GM23338 (cell line): ENCODE results near the gene FAM168A. TPM values are rescaled to one million over a fixed set of nuclear protein-coding genes. Genes with fewer than 3 reads are reported as not detected.

Experiments
- ATAC-seq: fragments of 200-7000 bp; cut with Tn5 transposase; 3 replicates; pipeline ENCODE4 v1.9.1; 2020
- DNase-seq: peaks from one replicate; pipeline ENCODE4 v3.0.0-alpha.2; 2015; ENCODE audit warnings: low spot score
- H2AFZ ChIP-seq: fragments of 200-600 bp; sonication (generic); 2 replicates; pipeline ENCODE4 v1.8.0; 2016; ENCODE audit warnings: antibody characterized with exemption, mild to moderate bottlenecking, moderate library complexity
- H3F3A ChIP-seq: fragments of 200-600 bp; sonication (generic); replicated peaks from 2 replicates; pipeline ENCODE4 v1.8.0; 2017; ENCODE audit warnings: antibody characterized with exemption, mixed run types, low read depth
- H3K27ac ChIP-seq: fragments of 200-600 bp; sonication (generic); 2 replicates; pipeline ENCODE4 v1.6.1; 2016; ENCODE audit warnings: low read depth
- H3K27me3 ChIP-seq: fragments of 200-600 bp; sonication (generic); 2 replicates; pipeline ENCODE4 v1.8.0; 2016; ENCODE audit warnings: mild to moderate bottlenecking, mixed run types, moderate library complexity; ENCODE audit not compliant: insufficient read depth
- H3K36me3 ChIP-seq: fragments of 200-600 bp; sonication (generic); 2 replicates; pipeline ENCODE4 v1.8.0; 2016; ENCODE audit warnings: mild to moderate bottlenecking; ENCODE audit not compliant: insufficient read depth
- H3K4me1 ChIP-seq: fragments of 200-600 bp; sonication (generic); 2 replicates; pipeline ENCODE4 v1.8.0; 2016; ENCODE audit warnings: mild to moderate bottlenecking, moderate library complexity; ENCODE audit not compliant: insufficient read depth
- H3K4me2 ChIP-seq: fragments of 200-600 bp; sonication (generic); 2 replicates; pipeline ENCODE4 v1.7.1; 2017; ENCODE audit warnings: mixed run types
- H3K4me3 ChIP-seq: fragments of 200-600 bp; sonication (generic); 2 replicates; pipeline ENCODE4 v1.6.1; 2016; ENCODE audit warnings: mixed run types
- H3K79me2 ChIP-seq: fragments of 200-600 bp; sonication (generic); replicated peaks from 2 replicates; pipeline ENCODE4 v1.8.0; 2017; ENCODE audit warnings: mild to moderate bottlenecking; ENCODE audit not compliant: insufficient read depth
- H3K9me2 ChIP-seq: fragments of 200-600 bp; sonication (generic); 2 replicates; pipeline ENCODE4 v1.8.0; 2017; ENCODE audit not compliant: insufficient read depth
- H4K20me1 ChIP-seq: fragments of 200-600 bp; sonication (generic); replicated peaks from 2 replicates; pipeline ENCODE4 v1.8.0; 2017; ENCODE audit warnings: mild to moderate bottlenecking; ENCODE audit not compliant: insufficient read depth
- H3K27ac Mint-ChIP-seq: 2 replicates; pipeline ENCODE4 v1.8.0; 2020; ENCODE audit warnings: inconsistent platforms, mild to moderate bottlenecking, moderate library complexity, mixed read lengths
- H3K27me3 Mint-ChIP-seq: 3 replicates; pipeline ENCODE4 v1.8.0; 2022; ENCODE audit warnings: low read depth, mild to moderate bottlenecking, moderate library complexity, mixed read lengths, inconsistent platforms; ENCODE audit not compliant: insufficient read depth, poor library complexity
- H3K36me3 Mint-ChIP-seq: 3 replicates; pipeline ENCODE4 v1.8.0; 2021; ENCODE audit warnings: low read depth, mild to moderate bottlenecking, inconsistent platforms, moderate library complexity, mixed read lengths
- H3K4me1 Mint-ChIP-seq: 3 replicates; pipeline ENCODE4 v1.8.0; 2020; ENCODE audit warnings: mild to moderate bottlenecking, inconsistent platforms, mixed read lengths
- H3K4me3 Mint-ChIP-seq: 3 replicates; pipeline ENCODE4 v1.8.0; 2021; ENCODE audit warnings: moderate library complexity, mild to moderate bottlenecking, inconsistent platforms, mixed read lengths
- H3K9me3 Mint-ChIP-seq: 3 replicates; pipeline ENCODE4 v1.8.0; 2020; ENCODE audit warnings: moderate library complexity, mild to moderate bottlenecking, inconsistent platforms, mixed read lengths
- CREB1 ChIP-seq: fragments of 250-450 bp; sonication (Bioruptor Pico); IDR thresholded peaks from 2 replicates; pipeline ENCODE4 v1.5.0; 2020; ENCODE audit warnings: low read depth, mild to moderate bottlenecking, moderate library complexity
- CTCF ChIP-seq, 2 experiments: fragments of 200-600 bp in 1 of 2; sonication (generic) in 1 of 2; conservative IDR thresholded peaks; 2 replicates each; pipeline versions ENCODE4 v1.5.1 to v1.6.1; 2016 to 2017; ENCODE audit warnings: antibody characterized with exemption in 2 of 2, low read depth in 2 of 2, mild to moderate bottlenecking in 2 of 2, moderate library complexity in 1 of 2
- EZH2 ChIP-seq: fragments of 200-600 bp; sonication (generic); IDR thresholded peaks from one replicate; pipeline ENCODE4 v1.8.0; 2017; ENCODE audit warnings: antibody characterized with exemption, mild to moderate bottlenecking, low read depth; ENCODE audit not compliant: unreplicated experiment
- EZH2phosphoT487 ChIP-seq: fragments of 200-600 bp; sonication (generic); IDR thresholded peaks from one replicate; pipeline ENCODE4 v1.8.1; 2018; ENCODE audit warnings: antibody characterized with exemption; ENCODE audit not compliant: unreplicated experiment
- JUNB ChIP-seq: IDR thresholded peaks from one replicate; pipeline ENCODE4 v1.6.1; 2016; ENCODE audit warnings: antibody characterized with exemption; ENCODE audit not compliant: unreplicated experiment
- NANOG ChIP-seq: IDR thresholded peaks from 2 replicates; pipeline ENCODE4 v1.6.1; 2016; ENCODE audit warnings: antibody characterized with exemption, borderline replicate concordance
- POLR2AphosphoS5 ChIP-seq: IDR thresholded peaks from 2 replicates; pipeline ENCODE4 v1.6.1; 2016; ENCODE audit warnings: antibody characterized with exemption, low read depth
- STAT1 ChIP-seq: IDR thresholded peaks from one replicate; pipeline ENCODE4 v1.6.1; 2016; ENCODE audit warnings: antibody characterized with exemption; ENCODE audit not compliant: unreplicated experiment
- ZNF331 ChIP-seq: fragments of 250-450 bp; sonication (Bioruptor Pico); IDR thresholded peaks from 2 replicates; pipeline ENCODE4 v1.5.0; 2020; ENCODE audit warnings: low read depth, mild to moderate bottlenecking, moderate library complexity
- polyA plus RNA-seq: library from polyadenylated mRNA; unstranded; fragments of >200 nt; fragmentation: Nextera tagmentation; extraction: Ambion mirVana; gene quantifications from 2 replicates; pipeline ENCODE4 v1.2.1, GENCODE V29; 2016
- total RNA-seq: library from RNA; depleted of rRNA; stranded (reverse); fragments of >200 nt; shearing (Covaris generic); gene quantifications from 2 replicates; pipeline ENCODE4 v1.2.3, GENCODE V29; 2014
- TF ChIP-seq, protein P1 (sequence below): IDR thresholded peaks from 2 replicates; pipeline ENCODE4 v1.6.1; 2016; ENCODE audit warnings: antibody characterized with exemption
- TF ChIP-seq, protein P2 (sequence below): fragments of 250-450 bp; sonication (Bioruptor Pico); IDR thresholded peaks from 2 replicates; pipeline ENCODE4 v1.5.0; 2020; ENCODE audit warnings: mild to moderate bottlenecking, moderate library complexity
- TF ChIP-seq, protein P3 (sequence below): IDR thresholded peaks from one replicate; pipeline ENCODE4 v1.6.1; 2018; ENCODE audit warnings: antibody characterized with exemption; ENCODE audit not compliant: unreplicated experiment

Gene FAM168A
- total and polyA plus RNA-seq, 2 experiments from 2014 or later, result 8.0 to 20.3 TPM

- Histone ChIP-seq H3K36me3 (no peaks in the 10 kb centered on the region), H3K9me2 (no peaks in the 10 kb centered on the region), H4K20me1 (peaks cover under 1% of the 10 kb centered on the region), H2AFZ (no peak overlapping the region), H3K27ac (no peak overlapping the region), H3K79me2 (no peaks in the 10 kb centered on the region), H3F3A (0 out of 2 replicates have a peak, but pooled peaks cover 2% of the 10 kb centered on the region), H3K4me1 (no peaks in the 10 kb centered on the region), H3K4me3 (no peak overlapping the region), H3K27me3 (no peaks in the 10 kb centered on the region), H3K4me2 (no peak overlapping the region)
- Mint-ChIP-seq H3K27ac (no peak overlapping the region), H3K27me3 (no peaks in the 10 kb centered on the region), H3K4me3 (no peak overlapping the region), H3K4me1 (peaks cover 5% of the 10 kb centered on the region; the same call in 1 of the 3 replicates), H3K36me3 (peaks cover 11% of the 10 kb centered on the region), H3K9me3 (no peaks in the 10 kb centered on the region)
- TF ChIP-seq POLR2AphosphoS5, result no peak
- TF ChIP-seq, protein P1, sequence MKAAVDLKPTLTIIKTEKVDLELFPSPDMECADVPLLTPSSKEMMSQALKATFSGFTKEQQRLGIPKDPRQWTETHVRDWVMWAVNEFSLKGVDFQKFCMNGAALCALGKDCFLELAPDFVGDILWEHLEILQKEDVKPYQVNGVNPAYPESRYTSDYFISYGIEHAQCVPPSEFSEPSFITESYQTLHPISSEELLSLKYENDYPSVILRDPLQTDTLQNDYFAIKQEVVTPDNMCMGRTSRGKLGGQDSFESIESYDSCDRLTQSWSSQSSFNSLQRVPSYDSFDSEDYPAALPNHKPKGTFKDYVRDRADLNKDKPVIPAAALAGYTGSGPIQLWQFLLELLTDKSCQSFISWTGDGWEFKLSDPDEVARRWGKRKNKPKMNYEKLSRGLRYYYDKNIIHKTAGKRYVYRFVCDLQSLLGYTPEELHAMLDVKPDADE, result no peak
- no peak for TF ChIP-seq ZNF331 (CRISPR knock-in tag)
- no peak for TF ChIP-seq NANOG
- TF ChIP-seq CREB1 (CRISPR knock-in tag), result no peak
- no peak for TF ChIP-seq EZH2phosphoT487
- TF ChIP-seq, protein P2, sequence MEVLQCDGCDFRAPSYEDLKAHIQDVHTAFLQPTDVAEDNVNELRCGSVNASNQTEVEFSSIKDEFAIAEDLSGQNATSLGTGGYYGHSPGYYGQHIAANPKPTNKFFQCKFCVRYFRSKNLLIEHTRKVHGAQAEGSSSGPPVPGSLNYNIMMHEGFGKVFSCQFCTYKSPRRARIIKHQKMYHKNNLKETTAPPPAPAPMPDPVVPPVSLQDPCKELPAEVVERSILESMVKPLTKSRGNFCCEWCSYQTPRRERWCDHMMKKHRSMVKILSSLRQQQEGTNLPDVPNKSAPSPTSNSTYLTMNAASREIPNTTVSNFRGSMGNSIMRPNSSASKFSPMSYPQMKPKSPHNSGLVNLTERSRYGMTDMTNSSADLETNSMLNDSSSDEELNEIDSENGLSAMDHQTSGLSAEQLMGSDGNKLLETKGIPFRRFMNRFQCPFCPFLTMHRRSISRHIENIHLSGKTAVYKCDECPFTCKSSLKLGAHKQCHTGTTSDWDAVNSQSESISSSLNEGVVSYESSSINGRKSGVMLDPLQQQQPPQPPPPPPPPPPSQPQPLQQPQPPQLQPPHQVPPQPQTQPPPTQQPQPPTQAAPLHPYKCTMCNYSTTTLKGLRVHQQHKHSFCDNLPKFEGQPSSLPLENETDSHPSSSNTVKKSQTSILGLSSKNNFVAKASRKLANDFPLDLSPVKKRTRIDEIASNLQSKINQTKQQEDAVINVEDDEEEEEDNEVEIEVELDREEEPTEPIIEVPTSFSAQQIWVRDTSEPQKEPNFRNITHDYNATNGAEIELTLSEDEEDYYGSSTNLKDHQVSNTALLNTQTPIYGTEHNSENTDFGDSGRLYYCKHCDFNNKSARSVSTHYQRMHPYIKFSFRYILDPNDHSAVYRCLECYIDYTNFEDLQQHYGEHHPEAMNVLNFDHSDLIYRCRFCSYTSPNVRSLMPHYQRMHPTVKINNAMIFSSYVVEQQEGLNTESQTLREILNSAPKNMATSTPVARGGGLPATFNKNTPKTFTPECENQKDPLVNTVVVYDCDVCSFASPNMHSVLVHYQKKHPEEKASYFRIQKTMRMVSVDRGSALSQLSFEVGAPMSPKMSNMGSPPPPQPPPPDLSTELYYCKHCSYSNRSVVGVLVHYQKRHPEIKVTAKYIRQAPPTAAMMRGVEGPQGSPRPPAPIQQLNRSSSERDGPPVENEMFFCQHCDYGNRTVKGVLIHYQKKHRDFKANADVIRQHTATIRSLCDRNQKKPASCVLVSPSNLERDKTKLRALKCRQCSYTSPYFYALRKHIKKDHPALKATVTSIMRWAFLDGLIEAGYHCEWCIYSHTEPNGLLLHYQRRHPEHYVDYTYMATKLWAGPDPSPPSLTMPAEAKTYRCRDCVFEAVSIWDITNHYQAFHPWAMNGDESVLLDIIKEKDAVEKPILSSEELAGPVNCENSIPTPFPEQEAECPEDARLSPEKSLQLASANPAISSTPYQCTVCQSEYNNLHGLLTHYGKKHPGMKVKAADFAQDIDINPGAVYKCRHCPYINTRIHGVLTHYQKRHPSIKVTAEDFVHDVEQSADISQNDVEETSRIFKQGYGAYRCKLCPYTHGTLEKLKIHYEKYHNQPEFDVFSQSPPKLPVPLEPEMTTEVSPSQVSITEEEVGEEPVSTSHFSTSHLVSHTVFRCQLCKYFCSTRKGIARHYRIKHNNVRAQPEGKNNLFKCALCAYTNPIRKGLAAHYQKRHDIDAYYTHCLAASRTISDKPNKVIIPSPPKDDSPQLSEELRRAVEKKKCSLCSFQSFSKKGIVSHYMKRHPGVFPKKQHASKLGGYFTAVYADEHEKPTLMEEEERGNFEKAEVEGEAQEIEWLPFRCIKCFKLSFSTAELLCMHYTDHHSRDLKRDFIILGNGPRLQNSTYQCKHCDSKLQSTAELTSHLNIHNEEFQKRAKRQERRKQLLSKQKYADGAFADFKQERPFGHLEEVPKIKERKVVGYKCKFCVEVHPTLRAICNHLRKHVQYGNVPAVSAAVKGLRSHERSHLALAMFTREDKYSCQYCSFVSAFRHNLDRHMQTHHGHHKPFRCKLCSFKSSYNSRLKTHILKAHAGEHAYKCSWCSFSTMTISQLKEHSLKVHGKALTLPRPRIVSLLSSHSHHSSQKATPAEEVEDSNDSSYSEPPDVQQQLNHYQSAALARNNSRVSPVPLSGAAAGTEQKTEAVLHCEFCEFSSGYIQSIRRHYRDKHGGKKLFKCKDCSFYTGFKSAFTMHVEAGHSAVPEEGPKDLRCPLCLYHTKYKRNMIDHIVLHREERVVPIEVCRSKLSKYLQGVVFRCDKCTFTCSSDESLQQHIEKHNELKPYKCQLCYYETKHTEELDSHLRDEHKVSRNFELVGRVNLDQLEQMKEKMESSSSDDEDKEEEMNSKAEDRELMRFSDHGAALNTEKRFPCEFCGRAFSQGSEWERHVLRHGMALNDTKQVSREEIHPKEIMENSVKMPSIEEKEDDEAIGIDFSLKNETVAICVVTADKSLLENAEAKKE (CRISPR knock-in tag), result no peak
- TF ChIP-seq, protein P3, sequence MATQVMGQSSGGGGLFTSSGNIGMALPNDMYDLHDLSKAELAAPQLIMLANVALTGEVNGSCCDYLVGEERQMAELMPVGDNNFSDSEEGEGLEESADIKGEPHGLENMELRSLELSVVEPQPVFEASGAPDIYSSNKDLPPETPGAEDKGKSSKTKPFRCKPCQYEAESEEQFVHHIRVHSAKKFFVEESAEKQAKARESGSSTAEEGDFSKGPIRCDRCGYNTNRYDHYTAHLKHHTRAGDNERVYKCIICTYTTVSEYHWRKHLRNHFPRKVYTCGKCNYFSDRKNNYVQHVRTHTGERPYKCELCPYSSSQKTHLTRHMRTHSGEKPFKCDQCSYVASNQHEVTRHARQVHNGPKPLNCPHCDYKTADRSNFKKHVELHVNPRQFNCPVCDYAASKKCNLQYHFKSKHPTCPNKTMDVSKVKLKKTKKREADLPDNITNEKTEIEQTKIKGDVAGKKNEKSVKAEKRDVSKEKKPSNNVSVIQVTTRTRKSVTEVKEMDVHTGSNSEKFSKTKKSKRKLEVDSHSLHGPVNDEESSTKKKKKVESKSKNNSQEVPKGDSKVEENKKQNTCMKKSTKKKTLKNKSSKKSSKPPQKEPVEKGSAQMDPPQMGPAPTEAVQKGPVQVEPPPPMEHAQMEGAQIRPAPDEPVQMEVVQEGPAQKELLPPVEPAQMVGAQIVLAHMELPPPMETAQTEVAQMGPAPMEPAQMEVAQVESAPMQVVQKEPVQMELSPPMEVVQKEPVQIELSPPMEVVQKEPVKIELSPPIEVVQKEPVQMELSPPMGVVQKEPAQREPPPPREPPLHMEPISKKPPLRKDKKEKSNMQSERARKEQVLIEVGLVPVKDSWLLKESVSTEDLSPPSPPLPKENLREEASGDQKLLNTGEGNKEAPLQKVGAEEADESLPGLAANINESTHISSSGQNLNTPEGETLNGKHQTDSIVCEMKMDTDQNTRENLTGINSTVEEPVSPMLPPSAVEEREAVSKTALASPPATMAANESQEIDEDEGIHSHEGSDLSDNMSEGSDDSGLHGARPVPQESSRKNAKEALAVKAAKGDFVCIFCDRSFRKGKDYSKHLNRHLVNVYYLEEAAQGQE, result no peak
- TF ChIP-seq JUNB, result no peak
- TF ChIP-seq CTCF (conservative IDR thresholded peaks at IDR 0.05; ENCODE audit: low read depth in 2 of 2), result no peak
- TF ChIP-seq EZH2, result no peak
- TF ChIP-seq STAT1, result no peak
- DNase-seq (no peak), ATAC-seq (no peak)
Measured at GRCh38 chr11:73405146-73405510, 192.8 kb downstream of the FAM168A start.
